Posterior cingulate gyrus (tissue), 11 donors: ENCODE results near the gene PAFAH1B1.
"Not testable (repeated sequence)": the region's sequence is repeated elsewhere in the genome, so short reads cannot be mapped to it uniquely, and the experiment has no call there.

ENCODE experiments used
- DNase-seq, 10 donors: peaks; one replicate each; pipeline versions ENCODE4 v3.0.0 to v3.0.0-alpha.2; 2020 to 2021; ENCODE audit warnings: mixed read lengths in 3 of 10
- intact Hi-C: fragments of 100-400 bp; cut with DNase I; formaldehyde crosslinking; loops from one replicate; pipeline ENCODE4 v1.15.1; 2023

PAFAH1B1 gene

DNA sequence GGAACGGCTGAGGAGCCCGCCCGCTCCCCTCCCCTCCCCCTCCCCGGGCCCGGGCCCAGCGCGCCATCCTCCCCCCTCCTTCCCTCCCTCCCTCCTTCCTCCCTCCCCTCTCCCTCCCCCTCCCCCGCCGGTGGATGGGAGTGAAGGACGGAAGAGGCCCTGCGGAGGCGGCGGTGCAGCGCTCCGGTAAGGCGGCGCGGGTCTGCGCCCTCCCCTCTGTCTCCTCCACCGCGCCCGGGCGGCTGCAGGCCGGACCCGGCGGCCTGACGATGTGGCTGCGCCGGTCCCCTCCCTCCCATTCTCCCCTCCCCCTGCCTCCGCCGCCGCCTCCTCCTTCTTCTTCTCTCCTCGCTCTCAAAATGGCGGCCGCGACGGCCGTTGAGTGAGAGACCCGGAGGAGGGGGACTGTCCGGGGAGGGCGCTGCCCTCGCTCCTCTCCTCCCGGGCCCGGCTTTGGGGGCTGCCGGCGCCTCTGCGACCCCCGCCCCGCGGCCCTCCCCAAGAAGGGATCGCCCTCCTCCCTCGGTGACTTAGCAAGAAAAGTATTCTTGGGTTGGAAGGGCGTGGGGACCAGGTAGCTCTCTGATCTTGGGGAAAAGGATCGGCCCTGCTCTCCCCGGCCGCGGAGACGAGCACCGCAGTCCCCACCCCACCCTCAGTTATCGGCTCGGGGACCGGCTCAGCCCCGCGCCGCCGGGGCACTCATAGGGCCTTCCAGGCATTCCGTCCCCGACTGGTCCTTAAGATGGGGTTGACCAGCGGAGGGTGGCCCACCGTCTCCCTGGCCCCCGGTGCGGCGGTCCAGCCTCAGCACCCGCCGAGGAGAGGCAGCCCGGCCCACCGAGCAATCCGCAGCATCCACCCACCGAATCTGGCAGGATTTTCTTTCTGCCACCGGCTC, 617 bp downstream of the PAFAH1B1 start:
- intact Hi-C loops: loop anchor here (2.0 to 10.0 kb wide), 3 partner anchors 81 to 192 kb away; partner anchors contain the start of genes CLUH and MNT
- DNase-seq: peak; percentile 63 to 95 (median 78)

DNA sequence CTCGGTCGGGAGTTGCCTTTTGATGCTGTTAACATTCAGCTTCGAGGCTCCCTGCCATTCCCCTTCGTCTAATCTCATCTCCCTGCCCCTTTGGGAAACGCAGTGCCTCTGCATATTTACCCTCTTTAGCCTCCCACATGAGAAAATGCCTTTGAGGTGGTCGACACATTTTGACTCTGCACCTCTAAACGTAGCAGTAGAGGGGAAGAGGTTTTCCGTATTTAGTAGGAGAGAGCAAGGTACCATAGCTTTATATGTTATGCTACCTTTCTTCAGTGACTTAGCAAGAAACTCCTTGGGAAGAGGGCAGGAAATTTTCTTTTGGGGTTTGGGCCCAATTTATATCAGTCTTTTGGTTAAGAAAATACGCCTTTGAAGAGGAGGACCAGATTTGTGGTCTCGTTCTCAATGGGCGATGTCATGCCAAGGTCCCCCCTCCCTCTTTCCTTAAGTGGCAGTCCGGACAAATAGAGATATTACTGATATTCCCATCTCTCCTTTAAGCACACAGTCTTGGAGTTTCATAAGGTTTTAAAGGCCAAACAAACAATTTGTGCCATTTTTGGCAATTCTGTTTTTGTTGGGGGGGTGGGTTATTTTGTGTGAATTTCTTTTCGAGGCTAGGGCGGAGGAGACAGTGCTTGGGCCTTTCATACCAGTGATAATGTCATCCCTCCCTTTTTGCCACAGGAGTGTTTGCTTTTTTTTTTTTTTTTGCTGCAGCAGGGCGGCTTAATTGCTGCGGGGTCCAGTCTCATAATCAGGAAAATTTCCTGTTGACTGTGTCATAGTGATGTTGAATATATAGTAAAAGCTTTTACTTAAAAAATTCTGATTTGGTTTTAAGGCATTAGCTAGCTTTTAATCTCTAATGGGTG, 1.5 kb downstream of the PAFAH1B1 start:
- DNase-seq: no peak
- intact Hi-C loops: loop anchor here (5.0 to 10.0 kb wide), 3 partner anchors 87 to 193 kb away; partner anchors contain the start of genes CLUH and MNT

DNA sequence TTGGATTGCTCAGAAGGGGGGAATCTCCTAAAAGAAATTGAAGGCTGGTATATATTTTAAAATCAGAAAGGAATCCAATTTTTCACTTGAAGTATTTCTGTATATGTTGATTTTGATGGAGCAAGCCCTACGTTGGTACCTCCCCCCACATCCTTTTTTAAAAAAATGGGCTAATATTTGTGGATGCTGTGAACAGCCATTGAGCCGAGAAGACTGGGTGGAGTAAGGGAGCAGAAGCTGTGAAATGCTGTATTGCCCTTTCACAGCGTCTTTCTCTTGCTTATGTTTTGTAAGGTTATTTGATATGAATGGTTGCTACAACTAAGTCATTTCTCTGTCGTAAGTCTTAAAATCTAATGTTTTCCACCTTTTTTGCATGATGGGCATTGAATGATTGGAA, 2.3 kb downstream of the PAFAH1B1 start:
- intact Hi-C loops: loop anchor here (5.0 to 10.0 kb wide), 2 partner anchors 87 to 119 kb away; partner anchors contain the start of gene CLUH
- DNase-seq: no peak

DNA sequence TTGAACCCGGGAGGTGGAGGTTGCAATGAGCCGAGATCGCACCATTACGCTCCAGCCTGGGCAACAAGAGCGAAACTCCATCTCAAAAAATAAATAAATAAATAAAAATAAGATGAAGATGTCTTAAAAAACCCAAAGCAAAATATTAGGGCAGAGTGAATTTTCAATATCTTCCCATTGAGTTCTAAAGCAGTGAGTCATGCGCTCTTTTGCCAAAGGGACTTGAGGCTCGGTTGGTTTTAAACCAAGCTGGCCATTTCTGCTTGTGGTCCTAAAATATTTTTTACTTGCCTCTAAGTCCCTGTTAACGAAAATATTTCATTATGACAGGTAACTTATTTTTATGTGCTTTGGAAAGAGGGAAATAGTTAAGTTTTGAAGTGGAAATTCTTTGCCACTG, 4.7 kb downstream of the PAFAH1B1 start:
- DNase-seq: no peak
- intact Hi-C loops: loop anchor here (5.0 to 10.0 kb wide), 2 partner anchors 84 to 117 kb away; partner anchors contain the start of gene CLUH

DNA sequence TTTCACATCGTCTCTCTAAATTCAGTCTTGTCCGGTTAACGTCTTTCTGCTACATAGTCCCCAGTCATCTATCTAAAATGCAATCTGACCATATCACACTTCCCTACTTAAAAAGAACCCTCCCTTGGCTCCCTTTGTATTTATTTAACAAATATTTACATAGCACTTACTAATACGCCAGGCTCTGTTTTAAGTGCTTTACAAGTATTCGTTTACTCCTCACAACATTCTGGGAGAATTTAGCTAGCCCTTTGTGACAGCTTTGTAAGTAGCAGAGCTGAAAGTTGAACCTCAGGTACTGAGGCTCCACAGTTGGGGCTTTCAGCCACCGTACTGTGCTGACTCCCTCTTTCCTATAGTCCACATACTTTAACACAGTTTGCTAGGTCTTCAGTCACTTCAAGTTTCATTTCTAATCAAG, 9.2 kb downstream of the PAFAH1B1 start:
- intact Hi-C loops: no loop called here
- no peak for DNase-seq

DNA sequence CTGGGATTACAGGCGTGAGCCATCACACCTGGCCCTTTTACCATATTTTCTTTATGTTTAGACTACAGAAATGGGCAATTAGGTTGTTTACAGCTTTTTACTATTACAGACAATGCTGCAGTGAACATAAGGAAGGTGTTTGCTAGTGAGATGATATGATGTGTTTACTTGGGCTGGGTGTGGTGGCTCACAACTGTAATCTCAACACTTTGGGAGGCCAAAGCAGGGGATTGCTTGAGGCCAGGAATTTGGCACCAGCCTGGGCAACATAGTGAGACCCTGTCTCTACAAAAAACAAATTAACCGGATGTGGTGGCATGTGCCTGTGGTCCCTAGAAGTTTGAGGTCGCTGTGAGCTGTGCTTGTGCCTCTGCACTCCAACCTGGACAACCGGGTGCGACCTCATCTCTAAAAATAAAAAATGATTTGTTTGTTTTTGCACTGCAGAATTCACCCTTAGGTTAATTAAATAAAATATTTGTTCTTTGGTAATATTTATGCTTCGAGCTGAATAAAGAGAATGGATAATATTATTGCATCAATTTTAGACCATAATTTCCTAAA, 15.0 kb downstream of the PAFAH1B1 start:
- DNase-seq: no peak
- intact Hi-C loops: no loop called here

DNA sequence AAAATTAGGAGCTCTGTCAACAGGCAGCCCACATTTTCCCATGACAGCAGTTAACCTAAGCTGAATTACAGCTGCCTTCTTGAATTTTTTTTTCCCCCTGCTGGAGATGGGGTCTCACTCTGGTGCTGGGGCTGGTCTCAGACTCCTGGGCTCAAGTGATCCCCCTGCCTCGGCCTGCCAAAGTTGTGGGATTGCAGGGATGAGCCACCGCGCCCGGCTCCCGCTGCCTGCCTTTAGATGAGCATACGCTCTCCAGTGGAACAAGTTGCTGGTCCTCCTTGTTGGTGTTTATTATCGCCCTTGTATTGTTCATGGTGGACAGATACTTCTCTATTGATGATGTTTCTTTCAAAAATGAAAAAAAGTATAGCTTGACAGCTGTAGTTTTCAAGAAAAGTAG, 15.6 kb downstream of the PAFAH1B1 start:
- DNase-seq: peak in 1 of 10 donors; percentile 71
- intact Hi-C loops: no loop called here

DNA sequence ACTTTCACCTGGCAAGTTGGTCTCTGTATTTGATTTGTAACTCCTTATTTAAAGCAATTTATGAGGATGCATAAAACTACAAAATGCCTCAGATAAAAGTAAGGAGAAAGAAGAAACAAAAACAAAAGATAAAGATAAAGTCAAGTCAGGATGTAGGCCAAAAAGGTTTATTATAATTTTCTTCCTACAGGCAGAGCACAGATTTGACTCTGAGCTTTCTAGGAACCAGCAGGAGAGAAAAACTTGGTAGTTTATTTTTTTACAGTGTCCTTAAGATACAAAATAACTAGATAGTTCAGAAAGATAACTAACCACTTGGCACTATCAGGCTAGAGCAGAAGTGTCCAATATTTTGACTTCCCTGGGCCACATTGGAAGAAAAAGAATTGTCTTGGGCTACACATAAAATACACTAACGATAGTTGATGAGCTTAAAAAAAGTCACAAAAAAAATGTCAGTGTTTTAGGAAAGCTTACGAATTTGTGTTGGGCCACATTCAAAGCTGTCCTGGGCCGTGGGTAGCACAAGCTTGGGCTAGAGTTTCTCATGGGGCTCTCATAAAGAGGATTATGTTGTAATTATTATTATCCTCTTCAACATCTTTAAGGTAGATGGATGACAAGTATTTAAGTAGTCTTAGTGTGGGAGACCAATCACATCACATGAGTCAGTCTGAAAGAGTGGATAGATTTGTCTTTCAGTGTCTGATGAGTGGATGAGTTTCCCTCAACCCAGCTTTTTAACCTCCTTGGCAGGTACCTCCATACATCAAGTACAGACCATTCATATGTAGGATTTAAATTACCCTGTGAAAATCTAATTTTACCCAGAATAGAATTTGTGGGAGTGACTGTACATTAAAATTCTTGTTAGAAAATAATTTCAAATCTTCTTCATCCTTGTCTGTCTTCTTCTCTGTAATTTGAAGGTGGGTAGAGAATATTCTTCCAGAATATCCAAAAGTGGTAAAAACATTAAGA, 17.0 kb downstream of the PAFAH1B1 start:
- intact Hi-C loops: no loop called here
- no peak for DNase-seq

DNA sequence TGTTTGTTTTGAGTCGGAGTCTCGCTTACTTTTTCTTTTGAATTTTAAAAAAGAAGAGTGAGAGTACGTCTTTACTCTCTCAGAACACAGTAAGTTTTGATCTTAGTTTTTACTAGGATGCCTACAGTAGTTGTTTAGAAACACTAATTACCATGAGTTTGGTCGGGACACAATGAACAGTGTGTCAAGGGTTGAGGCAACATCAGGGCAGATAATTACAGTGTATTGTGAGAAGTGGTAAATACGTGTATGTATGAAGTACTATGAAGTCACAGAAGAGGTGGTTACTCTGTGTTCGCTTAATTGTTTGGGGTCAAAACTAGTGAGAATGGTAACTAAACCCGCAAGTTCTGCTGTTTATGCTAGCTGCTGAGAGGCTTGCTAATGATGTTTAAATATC, 18.2 kb downstream of the PAFAH1B1 start:
- no peak for DNase-seq
- intact Hi-C loops: no loop called here

DNA sequence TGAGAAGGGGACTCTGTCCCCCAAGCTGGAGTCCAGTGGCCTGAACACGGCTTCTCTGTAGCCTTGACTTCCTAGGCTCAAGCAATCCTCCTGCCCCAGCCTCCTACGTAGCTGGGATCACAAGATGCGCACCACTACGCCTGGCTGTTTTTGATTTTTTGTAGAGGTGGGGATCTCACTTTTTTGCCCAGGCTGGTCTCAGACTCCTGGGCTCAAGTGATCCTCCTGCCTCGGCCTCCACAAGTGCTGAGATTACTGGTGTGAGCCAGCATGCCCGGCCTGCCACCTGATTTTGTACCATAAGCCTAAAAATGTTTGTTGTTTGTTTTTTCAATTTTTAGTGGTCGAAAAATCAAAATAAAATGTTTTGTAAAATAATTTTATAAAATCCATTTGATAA, 19.2 kb downstream of the PAFAH1B1 start:
- DNase-seq: no peak
- intact Hi-C loops: no loop called here

DNA sequence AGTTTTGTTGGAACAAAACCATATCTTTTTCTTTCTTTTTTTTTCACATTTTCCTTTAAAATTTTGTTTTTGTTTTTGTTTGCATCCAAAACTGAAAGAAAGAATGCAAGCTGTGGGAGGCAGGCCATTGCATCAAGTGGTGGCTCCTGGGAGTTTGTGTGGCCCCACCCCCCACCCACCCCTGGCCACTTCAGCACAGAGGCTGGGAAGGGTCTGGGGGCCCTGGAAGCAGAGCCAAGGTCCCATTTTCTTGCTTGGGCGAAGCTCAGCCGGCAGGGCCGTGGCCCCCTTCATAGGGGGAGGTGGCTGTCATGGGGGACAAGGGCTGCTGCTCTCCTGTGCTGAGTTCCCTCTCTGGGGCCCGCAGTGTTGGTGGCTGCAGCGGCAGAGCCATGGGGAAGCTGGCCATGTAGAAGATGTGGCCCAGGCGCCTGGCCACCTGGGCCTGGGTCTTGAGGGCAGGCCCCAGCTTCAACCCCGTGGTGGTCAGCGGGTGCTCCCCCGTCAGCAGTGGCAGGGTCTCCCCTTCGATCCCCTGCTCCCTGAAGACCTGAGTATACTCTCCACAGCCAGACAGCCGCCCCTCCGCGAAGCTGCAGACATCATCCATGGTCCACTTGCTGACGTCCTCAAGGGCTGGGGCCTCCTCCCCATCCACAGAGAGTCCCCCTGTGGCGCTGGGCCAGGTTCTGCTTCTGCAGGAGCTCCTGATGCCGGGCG, 19.8 kb downstream of the PAFAH1B1 start:
- intact Hi-C loops: no loop called here

DNA sequence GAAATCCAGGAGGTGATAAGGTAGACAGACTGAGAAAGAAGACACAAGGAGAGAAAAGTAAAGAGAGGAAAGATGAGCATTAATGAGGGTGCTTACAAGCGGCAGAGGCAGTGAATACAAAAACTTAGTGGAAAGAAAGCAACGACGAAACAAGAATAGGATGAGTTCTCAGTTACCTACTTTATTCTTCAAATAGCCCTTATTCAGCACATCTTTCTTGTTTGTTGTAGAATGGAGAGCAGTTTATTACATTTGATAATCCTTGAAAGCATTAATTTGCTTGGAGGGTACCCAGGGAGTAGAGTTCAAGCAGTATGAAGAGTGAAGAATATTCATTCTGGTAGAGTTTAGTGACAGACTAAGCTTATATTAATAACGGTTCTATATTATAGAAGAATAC, 22.4 kb downstream of the PAFAH1B1 start:
- DNase-seq: no peak
- intact Hi-C loops: no loop called here

More for the DNA sequence above, 19.8 kb downstream of the PAFAH1B1 start:
- peak in 1 of 10 donors; percentile 74 for DNase-seq

DNA sequence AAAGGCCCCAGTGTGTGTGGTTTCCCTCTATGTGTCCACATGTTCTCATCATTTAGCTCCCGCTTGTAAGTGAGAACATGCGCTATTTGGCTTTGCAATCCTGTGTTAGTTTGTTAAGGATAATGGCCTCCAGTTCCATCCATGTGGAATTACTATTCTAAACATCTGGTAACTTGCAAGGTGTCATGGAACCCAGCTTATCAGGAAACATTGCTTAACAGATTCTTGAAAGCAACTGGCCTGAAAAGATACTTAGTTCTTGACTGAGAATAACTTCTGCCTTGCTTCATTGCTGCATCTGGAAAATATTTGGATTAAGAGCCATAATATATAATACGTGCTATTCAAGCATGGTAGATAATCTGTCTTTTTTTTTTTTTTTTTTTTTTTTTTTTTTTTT, 27.8 kb downstream of the PAFAH1B1 start:
- DNase-seq: no peak
- intact Hi-C loops: no loop called here

DNA sequence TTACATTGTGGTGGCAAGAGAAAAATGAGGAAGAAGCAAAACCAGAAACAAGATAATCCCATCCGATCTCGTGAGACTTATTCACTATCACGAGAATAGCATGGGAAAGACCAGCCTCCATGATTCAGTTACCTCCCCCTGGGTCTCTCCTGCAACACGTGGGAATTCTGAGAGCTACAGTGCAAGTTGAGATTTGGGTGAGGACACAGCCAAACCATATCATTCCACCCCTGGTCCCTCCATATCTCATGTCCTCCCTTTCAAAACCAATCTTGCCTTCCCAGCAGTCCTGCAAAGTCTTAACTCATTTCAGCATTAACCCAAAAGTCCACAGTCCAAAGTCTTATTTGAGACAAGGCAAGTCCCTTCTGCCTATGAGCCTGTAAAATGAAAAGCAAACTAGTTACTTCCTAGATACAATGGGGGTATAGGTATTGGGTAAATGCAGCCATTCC, 28.5 kb downstream of the PAFAH1B1 start:
- intact Hi-C loops: not testable (repeated sequence)

DNA sequence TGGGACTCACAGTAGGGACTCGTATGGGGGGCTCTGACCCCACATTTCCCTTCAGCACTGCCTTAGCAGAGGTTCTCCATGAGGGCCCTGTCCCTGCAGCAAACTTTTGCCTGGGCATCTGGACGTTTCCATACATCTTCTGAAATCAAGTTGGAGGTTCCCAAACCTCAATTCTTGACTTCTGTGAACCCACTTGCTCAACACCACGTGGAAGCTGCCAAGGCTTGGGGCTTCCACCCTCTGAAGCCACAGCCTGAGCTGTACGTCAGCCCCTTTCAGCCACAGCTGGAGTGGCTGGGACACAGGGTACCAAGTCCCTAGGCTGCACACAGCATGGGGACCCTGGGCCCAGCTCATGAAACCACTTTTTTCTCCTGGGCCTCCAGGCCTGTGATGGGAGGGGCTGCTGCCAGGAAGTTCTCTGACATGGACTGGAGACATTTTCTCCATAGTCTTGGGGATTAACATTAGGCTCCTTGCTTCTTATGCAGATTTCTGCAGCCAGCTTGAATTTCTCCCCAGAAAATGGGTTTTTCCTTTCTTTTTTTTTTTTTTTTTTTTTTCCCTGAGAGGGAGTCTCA, 29.4 kb downstream of the PAFAH1B1 start:
- intact Hi-C loops, DNase-seq: not testable (repeated sequence)

More for the DNA sequence above, 28.5 kb downstream of the PAFAH1B1 start:
- DNase-seq: not testable (repeated sequence)

DNA sequence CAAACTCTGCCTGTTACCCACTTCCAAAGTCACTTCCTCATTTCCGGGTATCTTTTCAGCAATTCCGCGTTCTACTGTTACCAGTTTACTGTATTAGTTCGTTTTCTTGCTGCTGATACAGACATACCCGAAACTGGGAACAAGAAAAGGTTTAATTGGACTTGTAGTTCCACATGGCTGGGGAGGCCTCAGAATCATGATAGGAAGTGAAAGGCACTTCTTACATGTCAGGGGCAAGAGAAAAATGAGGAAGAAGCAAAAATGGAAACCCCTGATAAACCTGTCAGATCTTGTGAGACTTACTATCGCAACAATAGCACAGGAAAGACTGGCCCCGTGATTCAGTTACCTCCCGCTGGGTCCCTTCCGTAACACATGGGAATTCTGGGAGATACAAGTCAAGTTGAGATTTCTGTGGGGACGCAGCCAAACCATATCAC, 30.9 kb downstream of the PAFAH1B1 start:
- intact Hi-C loops: no loop called here
- no peak for DNase-seq

DNA sequence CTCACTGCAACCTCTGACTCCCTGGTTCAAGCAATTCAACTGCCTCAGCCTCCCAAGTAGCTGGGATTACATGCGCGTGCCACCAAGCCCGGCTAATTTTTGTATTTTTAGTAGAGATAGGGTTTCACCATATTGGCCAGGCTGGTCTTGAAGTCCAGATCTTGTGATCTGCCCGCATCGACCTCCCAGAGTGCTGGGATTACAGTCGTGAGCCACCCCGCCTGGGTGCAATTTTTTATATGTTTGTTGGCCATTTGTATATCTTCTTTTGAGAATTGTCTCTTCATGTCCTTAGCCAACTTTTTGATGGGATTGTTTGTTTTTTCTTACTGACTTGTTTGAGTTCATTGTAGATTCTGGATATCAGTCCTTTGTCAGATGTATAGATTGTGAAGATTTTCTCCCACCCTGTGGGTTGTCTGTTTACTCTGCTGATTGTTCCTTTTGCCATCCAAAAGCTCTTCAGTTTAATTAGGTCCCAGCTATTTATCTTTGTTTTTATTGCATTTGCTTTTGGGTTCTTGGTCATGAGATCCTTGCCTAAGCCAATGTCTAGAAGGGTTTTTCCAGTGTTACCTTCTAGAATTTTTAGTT, 33.3 kb downstream of the PAFAH1B1 start:
- intact Hi-C loops, DNase-seq: not testable (repeated sequence)

DNA sequence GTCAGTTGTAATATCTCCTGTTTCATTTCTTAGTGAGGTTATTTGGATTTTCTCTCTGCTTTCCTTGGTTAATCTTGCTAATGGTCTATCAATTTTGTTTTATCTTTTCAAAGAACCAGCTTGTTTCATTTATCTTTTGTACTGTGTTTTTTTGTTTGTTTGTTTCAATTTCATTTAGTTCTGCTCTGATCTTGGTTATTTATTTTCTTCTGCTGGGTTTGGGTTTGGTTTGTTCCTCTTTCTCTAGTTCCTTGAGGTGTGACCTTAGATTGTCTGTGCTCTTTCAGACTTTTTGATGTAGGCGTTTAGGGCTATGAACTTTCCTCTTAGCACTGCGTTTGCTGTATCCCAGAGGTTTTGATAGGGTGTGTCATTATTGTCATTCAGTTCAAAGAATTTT, 35.5 kb downstream of the PAFAH1B1 start:
- DNase-seq, intact Hi-C loops: not testable (repeated sequence)
